ENCODE measurements around the gene NAALADL2. TPM values are rescaled to one million over a fixed set of nuclear protein-coding genes. Genes with fewer than 3 reads are reported as not detected.

NAALADL2 gene
- total and polyA plus RNA-seq, 2 donors (not counting 3 experiments of a cell fraction or from before 2014, with no cell fraction given) = 1.1 to 4.0 TPM

GRCh38 chr3:175792245-175792644 is 933.1 kb downstream of the NAALADL2 start:
- no peaks in the 10 kb centered on the region for H3K79me2 ChIP-seq (ENCODE audit: control insufficient read depth, insufficient read depth, low read length)
- H3K27ac ChIP-seq (ENCODE audit: insufficient read depth, low read depth, low read length) = no peak overlapping the region
- no peaks in the 10 kb centered on the region for H3K36me3 ChIP-seq (ENCODE audit: control insufficient read depth in 2 of 2, extremely low read depth in 1 of 2, insufficient read depth in 2 of 2, low read length in 2 of 2)
- POLR2A ChIA-PET = no interaction called here
- no peaks in the 10 kb centered on the region for H3K4me1 ChIP-seq (ENCODE audit: control insufficient read depth, extremely low read depth, insufficient read depth, low read length)
- no TSS peak for BruUV-seq (replicated peaks)
- no peak for TF ChIP-seq CTCF (IDR thresholded peaks at IDR 0.05; ENCODE audit: extremely low read depth in 1 of 2, insufficient read depth in 1 of 2, low read depth in 1 of 2, low read length in 2 of 2)
- TF ChIP-seq POLR2A (IDR thresholded peaks at IDR 0.05; ENCODE audit: low read depth, low read length) = no peak
- no peak for TF ChIP-seq EZH2 (IDR thresholded peaks at IDR 0.05; ENCODE audit: borderline replicate concordance, low read depth, low read length, severe bottlenecking)
- no peak for TF ChIP-seq GATA2 (IDR thresholded peaks at IDR 0.05; ENCODE audit: insufficient read depth, insufficient read length, low read depth, low read length)
- TF ChIP-seq, protein P1, sequence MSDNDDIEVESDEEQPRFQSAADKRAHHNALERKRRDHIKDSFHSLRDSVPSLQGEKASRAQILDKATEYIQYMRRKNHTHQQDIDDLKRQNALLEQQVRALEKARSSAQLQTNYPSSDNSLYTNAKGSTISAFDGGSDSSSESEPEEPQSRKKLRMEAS (IDR thresholded peaks at IDR 0.05; ENCODE audit: insufficient read depth, insufficient read length) = no peak
- no peak for TF ChIP-seq MYC (IDR thresholded peaks at IDR 0.05; ENCODE audit: low read depth, low read length)
- TF ChIP-seq FOS (IDR thresholded peaks at IDR 0.05; ENCODE audit: borderline replicate concordance, insufficient read depth, low read length) = no peak
- no peak for TF ChIP-seq JUN (IDR thresholded peaks at IDR 0.05; ENCODE audit: borderline replicate concordance, insufficient read depth, insufficient read length, low read depth)
- no peak for TF ChIP-seq POLR2AphosphoS5 (IDR thresholded peaks at IDR 0.05; ENCODE audit: insufficient read depth, low read depth, low read length)
- DNase-seq (ENCODE audit: low read depth, low spot score) = no peak
- dilution Hi-C loops (cut with MboI; ENCODE audit: extremely low pct_ligation_motif_present, low sequenced_read_pairs) (no loop called here), intact Hi-C loops (cut with micrococcal nuclease) (no loop called here)
- CTCF ChIA-PET = no interaction called here
- no peak overlapping the region for H3K9ac ChIP-seq (replicated peaks; ENCODE audit: extremely low read depth, insufficient read depth, low read length)
- no peak for FAIRE-seq
- no peaks in the 10 kb centered on the region for H4K20me1 ChIP-seq (replicated peaks; ENCODE audit: control insufficient read depth, extremely low read depth, insufficient read depth, low read length)
- no peaks in the 10 kb centered on the region for H3K9me1 ChIP-seq (replicated peaks; ENCODE audit: control insufficient read depth, extremely low read depth, insufficient read depth, low read length)
- no peaks in the 10 kb centered on the region for H3K9me3 ChIP-seq (replicated peaks; ENCODE audit: control insufficient read depth, insufficient read depth, low read length)
- H3K4me2 ChIP-seq (ENCODE audit: insufficient read depth, low read length) = no peak overlapping the region
- H2AFZ ChIP-seq (ENCODE audit: low read depth, low read length) = no peak overlapping the region
- H3K27me3 ChIP-seq (ENCODE audit: control insufficient read depth in 2 of 2, insufficient read depth in 2 of 2, low read length in 2 of 2) = no peaks in the 10 kb centered on the region
- no peak overlapping the region for H3K4me3 ChIP-seq (replicated peaks in 1 of 3; ENCODE audit: insufficient read depth in 1 of 3, low read depth in 1 of 3, low read length in 3 of 3)

All from endothelial cell of umbilical vein (primary cell).